VCaP (cell line): Measurements from ENCODE around the gene ARPC1A.

ENCODE experiments used
- H3K27ac ChIP-seq: fragments of 450-650 bp; 2 replicates; pipeline ENCODE4 v1.5.1; 2017
- CTCF ChIP-seq: fragments of 450-650 bp; conservative IDR thresholded peaks from 2 replicates; pipeline ENCODE4 v1.5.1; 2017; ENCODE audit warnings: mild to moderate bottlenecking, moderate library complexity

Gene ARPC1A

GRCh38 chr7:99403764-99404163, 78.1 kb downstream of the ARPC1A start:
- no peak for TF ChIP-seq CTCF
- no peak overlapping the region for H3K27ac ChIP-seq

DNA sequence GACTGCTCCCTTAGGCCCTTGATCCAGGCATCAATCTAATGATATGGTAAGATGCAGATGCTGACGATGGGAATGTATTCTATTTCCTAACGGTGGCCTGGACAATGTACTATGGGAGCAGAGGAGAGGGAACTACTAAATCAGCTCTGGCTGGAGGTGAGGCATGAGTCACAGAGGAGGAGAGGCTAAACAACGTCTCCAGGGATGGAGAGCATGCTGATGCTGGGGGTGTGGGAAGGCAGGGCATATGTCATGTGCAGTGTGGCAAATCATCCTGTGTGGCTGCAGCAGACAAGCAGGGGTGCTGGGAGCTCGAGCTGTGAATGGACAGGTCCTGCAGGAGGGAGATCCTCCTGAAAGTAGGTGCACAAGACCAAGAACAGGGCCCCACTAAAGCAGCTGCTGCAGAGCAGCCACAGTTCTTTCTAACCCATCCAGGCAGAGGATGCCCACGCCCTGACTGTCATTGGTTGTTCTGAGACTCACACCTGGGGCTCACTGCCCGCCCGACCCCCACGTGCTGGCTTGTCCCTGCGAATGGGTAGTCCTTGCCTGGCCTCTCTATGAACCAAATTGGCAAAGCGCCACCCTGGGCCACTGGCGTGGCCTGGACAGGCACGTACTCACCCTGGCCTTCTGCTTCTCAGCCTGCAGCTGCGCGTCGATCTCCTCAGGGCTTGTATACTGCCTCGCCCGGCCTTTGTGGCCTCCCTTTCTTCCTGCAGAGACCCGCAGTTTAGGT, 78.7 kb downstream of the ARPC1A start:
- no peak for TF ChIP-seq CTCF
- H3K27ac ChIP-seq, result no peak overlapping the region; the same call in 1 of the 2 replicates

DNA sequence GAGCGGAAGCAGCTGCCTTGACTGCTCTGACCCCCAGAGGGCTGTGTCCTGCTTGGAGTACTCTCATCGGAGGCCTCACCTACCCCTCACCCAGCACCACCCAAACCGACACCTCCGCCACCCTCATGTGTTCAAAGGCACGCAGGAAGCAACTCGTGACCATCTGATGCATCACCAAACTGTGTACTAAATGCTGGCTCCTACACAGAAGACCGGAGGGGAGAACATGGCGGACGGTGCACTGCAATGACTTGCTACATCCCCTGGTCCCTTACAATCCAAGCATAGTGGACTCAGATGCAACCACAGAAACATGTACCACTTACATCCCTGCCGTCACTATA, 79.3 kb downstream of the ARPC1A start:
- TF ChIP-seq CTCF, result no peak
- H3K27ac ChIP-seq, result no peak overlapping the region; the same call in 1 of the 2 replicates

GRCh38 chr7:99406557-99406956, 80.9 kb downstream of the ARPC1A start:
- H3K27ac ChIP-seq, result peak overlapping the region; percentile 100
- no peak for TF ChIP-seq CTCF

GRCh38 chr7:99407872-99408378, 82.2 kb downstream of the ARPC1A start:
- no peak for TF ChIP-seq CTCF
- H3K27ac ChIP-seq, result peak overlapping the region; percentile 100

GRCh38 chr7:99408379-99409191, 82.9 kb downstream of the ARPC1A start, which contains the start of the genes BUD31 and PDAP1:
Gene BUD31 (plus strand): TSS chr7:99408969. CDS start chr7:99411093, 2,124 bp downstream.
Gene PDAP1 (minus strand): TSS chr7:99408597. CDS start chr7:99408548, 49 bp downstream.
- TF ChIP-seq CTCF, result no peak
- peak within 1 kb of the TSS; percentile 100 for H3K27ac ChIP-seq

GRCh38 chr7:99409192-99409572, 83.5 kb downstream of the ARPC1A start:
- no peak for TF ChIP-seq CTCF
- peak overlapping the region; percentile 100 for H3K27ac ChIP-seq
